Measurements from ENCODE around the gene RTRAF. TPM values are rescaled to one million over a fixed set of nuclear protein-coding genes. Genes with fewer than 3 reads are reported as not detected.

Gene RTRAF
- total RNA-seq, 2 donors from 2014 or later = 157 to 181 TPM

DNA sequence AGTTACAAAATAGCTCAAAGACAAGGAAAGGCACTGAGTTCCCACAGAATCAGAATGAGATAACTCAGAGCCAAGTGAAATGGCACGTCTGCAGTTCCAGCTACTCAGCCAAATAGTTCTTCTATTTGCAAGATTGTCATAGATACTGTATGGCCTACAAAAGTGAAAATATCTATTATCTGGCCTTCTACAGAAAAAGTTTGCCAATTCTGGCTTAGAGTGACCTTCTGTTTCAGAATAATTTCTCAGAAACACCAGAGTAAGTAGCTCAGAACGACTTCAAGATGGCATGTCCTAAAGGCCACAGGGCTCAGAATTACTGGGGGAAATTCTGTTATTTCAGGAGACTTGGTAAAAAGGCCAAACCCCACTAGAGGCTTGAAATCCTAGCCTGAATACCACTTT, 10.7 kb upstream of the RTRAF start:
- no peaks in the 10 kb centered on the region for H3K27me3 ChIP-seq
- no peak for DNase-seq
- no peaks in the 10 kb centered on the region for H3K4me1 ChIP-seq
- intact Hi-C loops (cut with DNase I) = loop anchor here (5.0 to 10.0 kb wide), 2 partner anchors 194 to 696 kb away; no protein-coding TSS in a partner anchor
- H3K9ac ChIP-seq (ENCODE audit: low read depth in 2 of 2, low read length in 2 of 2) = no peak overlapping the region
- no peak overlapping the region for H3K27ac ChIP-seq
- TF ChIP-seq, protein P1, sequence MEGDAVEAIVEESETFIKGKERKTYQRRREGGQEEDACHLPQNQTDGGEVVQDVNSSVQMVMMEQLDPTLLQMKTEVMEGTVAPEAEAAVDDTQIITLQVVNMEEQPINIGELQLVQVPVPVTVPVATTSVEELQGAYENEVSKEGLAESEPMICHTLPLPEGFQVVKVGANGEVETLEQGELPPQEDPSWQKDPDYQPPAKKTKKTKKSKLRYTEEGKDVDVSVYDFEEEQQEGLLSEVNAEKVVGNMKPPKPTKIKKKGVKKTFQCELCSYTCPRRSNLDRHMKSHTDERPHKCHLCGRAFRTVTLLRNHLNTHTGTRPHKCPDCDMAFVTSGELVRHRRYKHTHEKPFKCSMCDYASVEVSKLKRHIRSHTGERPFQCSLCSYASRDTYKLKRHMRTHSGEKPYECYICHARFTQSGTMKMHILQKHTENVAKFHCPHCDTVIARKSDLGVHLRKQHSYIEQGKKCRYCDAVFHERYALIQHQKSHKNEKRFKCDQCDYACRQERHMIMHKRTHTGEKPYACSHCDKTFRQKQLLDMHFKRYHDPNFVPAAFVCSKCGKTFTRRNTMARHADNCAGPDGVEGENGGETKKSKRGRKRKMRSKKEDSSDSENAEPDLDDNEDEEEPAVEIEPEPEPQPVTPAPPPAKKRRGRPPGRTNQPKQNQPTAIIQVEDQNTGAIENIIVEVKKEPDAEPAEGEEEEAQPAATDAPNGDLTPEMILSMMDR (IDR thresholded peaks at IDR 0.05) = no peak
- no peaks in the 10 kb centered on the region for H3K9me3 ChIP-seq
- H3K36me3 ChIP-seq = no peaks in the 10 kb centered on the region
- H3K4me3 ChIP-seq = no peak overlapping the region

DNA sequence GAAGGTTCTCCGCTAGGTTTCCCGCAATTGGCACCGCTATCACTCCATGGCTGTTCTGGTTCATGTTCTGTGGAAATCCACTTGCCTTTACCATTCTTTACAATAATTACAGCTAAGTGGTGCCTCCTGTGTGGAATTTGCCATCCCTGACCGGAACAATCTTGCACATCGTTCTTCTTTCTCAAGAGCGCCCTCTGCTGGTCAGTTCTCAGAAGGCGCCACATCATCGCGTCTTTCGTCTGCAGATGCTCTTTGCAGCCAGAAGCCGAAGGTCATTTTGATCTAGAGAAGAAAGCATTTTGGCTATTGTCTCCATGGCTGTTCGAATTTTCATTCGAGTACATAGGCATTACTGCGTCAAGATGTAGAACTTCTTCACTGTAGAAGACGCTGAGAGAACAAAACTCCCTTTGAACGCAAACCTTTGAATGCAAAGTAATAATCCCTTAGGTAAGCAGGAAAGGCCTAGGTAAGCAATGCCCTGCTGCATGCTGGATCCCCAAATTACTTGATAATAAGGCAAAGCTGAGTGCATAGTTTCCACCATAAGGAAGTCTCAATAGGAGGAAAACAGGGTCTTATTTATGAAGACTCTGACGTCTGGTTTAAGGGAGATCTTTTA, 10.1 kb upstream of the RTRAF start:
- H3K4me1 ChIP-seq = no peaks in the 10 kb centered on the region
- intact Hi-C loops (cut with DNase I) = loop anchor here (5.0 to 10.0 kb wide), 2 partner anchors 194 to 697 kb away; no protein-coding TSS in a partner anchor
- no peak overlapping the region for H3K27ac ChIP-seq
- TF ChIP-seq, protein P1 (IDR thresholded peaks at IDR 0.05) = peak; percentile 96
- no peak overlapping the region for H3K9ac ChIP-seq (ENCODE audit: low read depth in 2 of 2, low read length in 2 of 2)
- H3K4me3 ChIP-seq = no peak overlapping the region
- H3K36me3 ChIP-seq = no peaks in the 10 kb centered on the region
- DNase-seq = peak; percentile 89
- H3K9me3 ChIP-seq = no peaks in the 10 kb centered on the region
- no peaks in the 10 kb centered on the region for H3K27me3 ChIP-seq

DNA sequence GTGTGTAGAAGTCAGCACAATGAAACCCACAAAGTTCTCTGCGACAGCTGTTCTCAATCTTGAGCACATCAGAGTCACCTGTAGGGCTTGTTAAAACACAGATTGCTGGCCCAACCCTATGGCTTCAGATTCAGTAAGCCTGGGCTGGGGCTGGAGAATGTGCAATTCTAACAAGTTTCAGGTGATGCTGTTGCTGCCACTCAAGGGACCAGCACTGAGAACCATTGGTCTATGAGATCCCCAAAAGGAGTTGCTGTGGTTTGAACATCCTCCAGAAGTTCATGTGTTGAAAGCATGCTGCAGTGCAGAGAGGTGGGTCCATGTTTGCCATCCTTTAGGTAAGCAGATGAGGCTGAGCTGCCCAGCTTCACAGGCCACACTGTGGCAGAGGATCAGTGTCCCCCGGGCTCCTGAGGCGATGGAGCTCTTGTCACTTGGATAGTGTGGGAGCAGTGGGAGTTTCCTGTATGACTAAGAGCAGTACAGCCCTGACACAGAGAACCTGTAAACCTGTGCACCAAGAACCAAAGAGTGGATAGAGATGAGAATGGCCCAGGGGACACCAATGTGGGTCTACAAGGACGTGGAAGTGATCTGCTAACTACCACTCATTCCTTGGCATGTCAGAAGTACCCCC, 8.0 kb upstream of the RTRAF start:
- intact Hi-C loops (cut with DNase I) = no loop called here
- no peak overlapping the region for H3K9ac ChIP-seq (ENCODE audit: low read depth in 2 of 2, low read length in 2 of 2)

DNA sequence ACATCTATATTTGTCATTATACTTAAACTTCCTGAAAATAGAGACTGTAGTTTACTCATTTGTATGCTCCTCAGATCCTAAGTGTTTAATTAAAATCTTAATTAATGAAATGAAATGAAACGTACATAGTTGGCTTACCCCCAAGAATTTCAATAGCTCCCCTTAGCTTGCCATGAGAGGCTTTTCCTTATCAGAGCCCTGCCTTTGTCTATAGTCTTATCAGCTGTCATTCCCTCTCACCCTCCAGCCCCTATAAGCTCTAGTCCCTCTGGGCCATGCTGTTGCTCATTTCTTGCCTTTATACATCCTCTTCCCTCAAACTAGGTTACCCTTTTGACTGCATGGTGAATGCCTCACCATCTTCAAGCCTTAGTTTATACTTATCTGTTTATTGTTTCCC, 1.1 kb upstream of the RTRAF start:
- Histone ChIP-seq H3K27me3 (no peaks in the 10 kb centered on the region), H3K4me1 (peaks cover 3% of the 10 kb centered on the region), H3K27ac (no peak overlapping the region), H3K4me3 (no peak overlapping the region), H3K36me3 (no peaks in the 10 kb centered on the region), H3K9ac (ENCODE audit: low read depth in 2 of 2, low read length in 2 of 2) (no peak overlapping the region), H3K9me3 (no peaks in the 10 kb centered on the region)
- TF ChIP-seq, protein P1 (IDR thresholded peaks at IDR 0.05) = no peak
- DNase-seq = no peak
- intact Hi-C loops (cut with DNase I) = no loop called here

More for the DNA sequence above, 8.0 kb upstream of the RTRAF start:
- no peaks in the 10 kb centered on the region for H3K27me3 ChIP-seq
- TF ChIP-seq, protein P1 (IDR thresholded peaks at IDR 0.05) = no peak
- no peaks in the 10 kb centered on the region for H3K4me1 ChIP-seq
- H3K9me3 ChIP-seq = no peaks in the 10 kb centered on the region
- no peak for DNase-seq
- H3K36me3 ChIP-seq = no peaks in the 10 kb centered on the region
- no peak overlapping the region for H3K4me3 ChIP-seq
- H3K27ac ChIP-seq = no peak overlapping the region

GRCh38 chr14:51990488-51990887, 1.1 kb downstream of the RTRAF start:
- Histone ChIP-seq H3K9ac (ENCODE audit: low read depth in 2 of 2, low read length in 2 of 2) (peak overlapping the region in 1 of 2 donors; percentile 99), H3K27me3 (no peaks in the 10 kb centered on the region), H3K36me3 (no peaks in the 10 kb centered on the region), H3K9me3 (no peaks in the 10 kb centered on the region), H3K27ac (no peak overlapping the region), H3K4me1 (peaks cover 3% of the 10 kb centered on the region), H3K4me3 (peak overlapping the region; percentile 83)
- DNase-seq = no peak
- TF ChIP-seq, protein P1 (IDR thresholded peaks at IDR 0.05) = no peak
- intact Hi-C loops (cut with DNase I) = no loop called here
